8988T (cell line): Measurements from ENCODE around the gene SPDEF.

Experiments
- DNase-seq: peaks from one replicate; pipeline ENCODE4 v3.0.0; 2011

Gene SPDEF

GRCh38 chr6:34543421-34543820 is 12.7 kb downstream of the SPDEF start:
- DNase-seq: no peak

- no peak for DNase-seq
Measured at GRCh38 chr6:34540841-34541240, 15.3 kb downstream of the SPDEF start.

GRCh38 chr6:34540222-34540621 is 15.9 kb downstream of the SPDEF start:
- no peak for DNase-seq

GRCh38 chr6:34539181-34539580 is 16.9 kb downstream of the SPDEF start:
- no peak for DNase-seq

- DNase-seq: no peak
Measured at GRCh38 chr6:34538581-34538980, 17.5 kb downstream of the SPDEF start.

GRCh38 chr6:34537922-34538550 is 18.1 kb downstream of the SPDEF start:
- DNase-seq: no peak

- no peak for DNase-seq
Measured at GRCh38 chr6:34536959-34537848, 18.9 kb downstream of the SPDEF start.

- no peak for DNase-seq
Measured at GRCh38 chr6:34536251-34536958, 19.7 kb downstream of the SPDEF start.

- no peak for DNase-seq
Measured at GRCh38 chr6:34535646-34536045, 20.5 kb downstream of the SPDEF start.

- no peak for DNase-seq
Measured at GRCh38 chr6:34535199-34535598, 20.9 kb downstream of the SPDEF start.

- no peak for DNase-seq
Measured at GRCh38 chr6:34534656-34535055, 21.5 kb downstream of the SPDEF start.

GRCh38 chr6:34534146-34534545 is 22.0 kb downstream of the SPDEF start:
- DNase-seq: no peak

- DNase-seq: no peak
Measured at GRCh38 chr6:34532230-34532629, 23.9 kb downstream of the SPDEF start.

GRCh38 chr6:34531580-34532201 is 24.4 kb downstream of the SPDEF start:
- no peak for DNase-seq

GRCh38 chr6:34530753-34531365 is 25.3 kb downstream of the SPDEF start:
- no peak for DNase-seq

- DNase-seq: no peak
Measured at GRCh38 chr6:34529665-34530327, 26.3 kb downstream of the SPDEF start.

GRCh38 chr6:34528996-34529664 is 27.0 kb downstream of the SPDEF start:
- DNase-seq: no peak

GRCh38 chr6:34527751-34528670 is 28.1 kb downstream of the SPDEF start:
- no peak for DNase-seq

GRCh38 chr6:34526992-34527728 is 29.0 kb downstream of the SPDEF start:
- DNase-seq: peak; percentile 98
